HG02938 (cell line): ENCODE measurements around the gene DMBX1.

ENCODE experiments used
- ATAC-seq: cut with Tn5 transposase; IDR thresholded peaks from one replicate; pipeline ENCODE4 v1.9.1; 2021; ENCODE audit warnings: mild to moderate bottlenecking, moderate library complexity; ENCODE audit not compliant: unreplicated experiment

Gene DMBX1

DNA sequence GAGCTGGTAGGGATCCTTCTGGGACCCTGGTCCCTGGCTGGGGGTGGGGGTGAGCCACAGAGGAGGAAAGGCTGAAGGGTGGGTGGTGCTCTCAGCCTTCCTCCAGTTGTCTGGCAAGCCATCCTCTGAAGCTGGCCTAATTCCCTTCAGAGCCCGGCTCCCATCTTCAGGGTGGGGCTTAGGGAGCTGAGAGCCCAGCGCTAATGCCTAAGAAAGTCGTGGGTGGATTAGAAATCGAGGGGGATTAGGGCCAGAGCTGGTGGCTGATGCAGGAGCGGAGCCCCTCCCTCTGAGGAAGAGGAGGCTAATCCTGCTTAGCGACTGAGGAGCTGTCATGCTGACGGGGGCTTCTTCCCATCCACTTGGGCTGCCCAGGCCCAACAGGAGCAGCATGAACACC is 30.8 kb upstream of the DMBX1 start:
- no peak for ATAC-seq

DNA sequence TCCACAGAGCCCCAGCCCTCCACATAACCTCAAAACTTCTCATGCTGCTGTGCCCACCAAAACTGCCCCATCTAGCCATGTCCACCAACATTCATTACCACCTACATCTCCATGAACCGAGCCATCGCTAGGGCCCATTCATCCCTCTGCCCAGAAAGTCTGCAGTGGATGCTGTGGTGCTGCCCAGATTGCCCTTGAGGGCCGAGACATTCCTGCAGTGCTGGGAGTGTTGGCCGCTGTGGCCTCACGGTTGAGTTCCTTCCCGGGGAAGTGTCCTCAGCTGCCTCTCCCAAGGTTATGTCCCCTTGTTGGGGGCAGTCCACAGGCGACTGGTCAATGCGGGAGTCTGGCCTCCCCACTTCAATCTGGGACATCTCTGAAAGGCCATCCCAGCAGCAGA is 30.3 kb upstream of the DMBX1 start:
- ATAC-seq = no peak

DNA sequence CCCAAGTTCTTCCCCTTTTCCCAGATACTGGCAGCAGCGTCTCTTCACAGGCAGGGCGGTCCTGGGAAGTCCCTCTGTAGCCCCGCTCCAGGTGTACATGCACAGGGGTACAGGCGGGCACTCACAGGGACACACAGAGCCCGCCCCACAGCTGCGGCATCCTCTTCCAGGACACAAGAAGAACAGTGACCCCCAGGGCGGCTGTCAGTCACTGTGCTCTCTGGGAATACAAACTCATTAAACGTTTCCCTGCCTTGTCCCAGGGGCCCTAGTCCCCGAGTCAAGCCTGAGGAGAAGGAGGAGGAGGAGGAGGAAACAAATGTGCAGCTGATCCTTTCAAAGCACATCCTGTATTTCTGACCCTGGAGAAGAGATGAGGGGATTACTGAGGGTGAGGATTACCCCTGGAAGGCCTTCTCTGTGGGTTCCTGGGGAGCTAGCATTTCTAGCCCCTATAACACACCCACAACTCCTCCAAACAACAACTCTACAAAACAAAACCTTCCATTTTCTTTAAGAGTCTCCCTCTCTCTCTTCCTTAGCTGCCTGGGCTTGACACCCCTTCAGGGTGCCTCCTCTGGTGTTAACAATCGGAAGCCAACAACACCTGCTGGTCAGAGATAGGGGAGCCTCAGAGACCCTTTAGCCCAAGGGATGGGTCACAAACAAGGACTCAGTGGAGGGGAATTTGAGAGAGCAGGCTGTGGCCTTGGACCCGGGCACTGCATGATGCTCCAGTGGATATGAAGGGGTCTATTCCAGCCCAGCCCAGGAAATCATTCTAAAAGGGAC is 28.4 kb upstream of the DMBX1 start:
- ATAC-seq = no peak

DNA sequence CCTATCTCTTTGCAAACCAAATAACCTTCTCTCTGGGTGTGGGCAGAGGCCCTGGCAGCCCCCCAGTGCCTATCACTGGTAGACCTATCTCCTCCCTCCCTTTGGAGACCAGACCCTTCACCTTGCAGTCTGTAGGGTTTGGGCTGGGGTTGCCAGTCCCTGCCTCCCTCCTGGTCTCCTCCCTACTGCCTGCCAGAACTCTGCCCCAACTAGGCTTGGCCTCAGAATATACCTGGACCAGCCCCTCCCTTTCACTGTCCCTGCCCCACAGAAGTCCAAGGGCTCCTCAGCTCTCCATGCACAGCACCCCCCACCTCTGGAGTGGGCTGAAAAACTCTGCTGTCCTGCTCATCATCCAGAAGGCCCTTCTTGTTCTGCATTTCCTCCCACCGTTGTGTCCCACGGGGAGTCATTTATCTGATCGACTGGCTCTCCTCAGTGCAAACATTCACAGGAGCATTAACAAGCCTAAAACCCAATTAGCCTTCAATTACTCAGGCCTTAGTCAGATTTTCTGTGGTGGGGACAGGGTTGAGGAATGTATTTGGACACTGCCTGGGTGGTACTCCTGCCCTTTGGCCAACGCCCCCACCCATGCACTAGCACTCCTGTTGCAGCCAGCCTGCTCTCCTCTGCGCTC is 27.7 kb upstream of the DMBX1 start:
- ATAC-seq = no peak

DNA sequence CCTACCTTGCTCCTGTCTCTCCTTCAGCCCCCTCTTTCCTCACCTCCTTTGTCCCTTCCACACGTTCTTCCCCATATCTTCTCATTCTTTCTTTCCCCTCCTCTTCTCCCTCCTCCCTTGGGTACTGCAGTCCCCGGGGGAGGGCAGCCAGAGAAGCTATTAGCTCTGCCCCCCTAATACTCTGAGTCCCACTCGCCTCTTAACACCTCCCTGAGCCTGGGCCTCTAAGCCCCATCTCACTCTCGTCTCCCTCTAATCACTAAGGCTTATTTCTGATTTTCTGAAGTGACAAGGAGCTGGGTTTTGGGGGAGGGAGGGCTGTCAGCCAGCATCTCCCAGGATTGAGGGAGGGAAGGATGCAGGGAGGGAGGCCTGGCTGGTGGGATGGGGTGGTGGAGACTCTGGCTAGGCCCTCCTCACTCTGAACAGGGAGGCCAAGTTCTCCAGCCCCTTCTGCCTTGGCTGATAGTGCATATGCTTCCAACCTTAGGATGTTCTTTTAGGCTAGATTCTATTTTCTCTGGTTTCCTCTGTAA is 25.6 kb upstream of the DMBX1 start:
- ATAC-seq = no peak

DNA sequence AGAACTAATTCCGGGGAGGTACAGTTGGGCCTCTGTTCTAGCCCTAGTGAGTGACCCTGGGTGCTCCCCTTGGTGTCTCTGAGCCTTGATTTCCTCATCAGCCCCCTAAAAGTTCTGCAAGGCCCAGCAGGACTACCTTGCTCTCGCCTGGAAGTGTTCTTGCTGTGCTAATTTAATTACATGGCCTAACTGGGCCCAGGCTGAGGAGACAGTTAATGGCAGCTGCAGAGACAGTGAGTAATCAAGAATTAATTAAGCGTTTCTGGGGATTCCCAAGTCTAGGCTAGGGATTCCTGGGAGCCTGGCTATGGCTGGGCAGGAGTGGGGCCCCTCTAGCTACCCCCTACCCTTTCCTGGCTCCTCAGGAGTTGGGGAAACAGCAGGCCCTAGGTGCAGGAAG is 24.7 kb upstream of the DMBX1 start:
- no peak for ATAC-seq

DNA sequence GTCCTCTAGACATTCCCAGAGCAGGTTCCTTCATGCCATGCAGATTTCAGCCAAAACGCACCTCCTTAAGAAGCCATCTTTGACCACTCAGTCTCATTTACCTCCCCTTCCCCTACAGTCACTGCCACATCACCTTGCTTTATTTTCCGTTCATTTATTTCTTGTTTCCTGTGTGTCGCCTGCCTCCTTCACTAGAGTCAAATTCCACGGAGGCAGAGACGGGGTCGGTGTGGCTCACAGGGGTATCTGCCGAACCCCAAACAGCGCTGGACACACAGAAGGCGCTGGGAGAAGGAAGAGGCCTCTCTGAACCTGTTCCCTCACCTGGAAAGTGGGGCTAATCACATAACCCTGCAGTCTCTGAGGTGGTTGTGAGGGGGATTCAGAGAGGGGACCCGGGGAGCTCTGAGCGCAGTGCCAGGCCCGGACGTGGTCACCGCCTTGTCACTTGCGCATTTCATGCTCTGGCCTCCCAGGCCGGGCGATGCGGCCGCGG is 23.6 kb upstream of the DMBX1 start:
- ATAC-seq = no peak

DNA sequence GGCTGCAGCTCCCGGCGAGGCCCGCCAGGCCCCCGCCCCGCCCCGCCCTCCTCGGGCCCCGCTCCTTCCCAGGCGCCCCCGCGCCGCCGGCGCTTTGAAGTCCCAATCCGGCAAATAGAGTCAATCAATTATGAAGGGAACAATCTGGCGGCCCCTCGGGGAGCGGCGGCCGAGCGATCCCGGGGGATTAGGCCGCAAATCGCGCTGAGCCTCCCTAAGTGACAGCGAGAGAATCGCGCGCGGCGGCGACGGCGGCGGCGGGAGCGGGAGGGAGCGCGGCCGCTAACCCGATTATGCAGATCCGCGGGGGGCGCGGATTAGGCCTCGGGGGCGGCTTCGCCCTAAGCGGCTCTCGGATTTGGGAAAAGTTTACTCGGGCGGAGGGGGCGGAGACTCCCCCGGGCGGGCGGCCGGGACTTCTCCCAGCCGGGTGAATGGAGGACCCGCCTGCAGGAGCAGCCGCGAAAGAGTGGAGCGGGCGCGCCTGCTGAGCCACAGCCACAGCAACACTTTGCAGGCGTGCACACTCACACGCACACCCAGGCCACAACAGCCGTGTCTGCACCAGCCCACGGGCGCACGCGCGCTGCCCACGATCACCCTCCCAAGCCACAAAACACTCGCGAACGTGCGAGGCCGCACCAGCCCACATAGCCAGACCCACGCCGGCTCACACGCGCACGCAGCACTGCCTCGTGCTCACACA is 23.0 kb upstream of the DMBX1 start:
- ATAC-seq = no peak

DNA sequence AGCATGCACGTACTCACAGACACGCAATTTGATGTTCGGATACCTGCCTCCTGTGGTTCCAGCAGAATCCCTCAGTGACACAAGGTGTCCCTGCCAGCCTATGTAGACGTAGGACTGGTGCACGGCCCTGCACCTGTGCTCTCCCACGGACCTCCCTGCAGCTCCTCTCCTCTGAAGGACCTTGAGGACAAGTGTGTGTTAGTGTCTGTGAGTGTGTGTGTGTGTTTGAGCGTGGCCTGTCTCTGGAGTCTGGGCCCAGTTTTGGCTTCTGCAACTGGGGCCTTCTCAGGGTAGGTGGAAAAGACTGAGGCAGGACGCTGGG is 22.5 kb upstream of the DMBX1 start:
- no peak for ATAC-seq

DNA sequence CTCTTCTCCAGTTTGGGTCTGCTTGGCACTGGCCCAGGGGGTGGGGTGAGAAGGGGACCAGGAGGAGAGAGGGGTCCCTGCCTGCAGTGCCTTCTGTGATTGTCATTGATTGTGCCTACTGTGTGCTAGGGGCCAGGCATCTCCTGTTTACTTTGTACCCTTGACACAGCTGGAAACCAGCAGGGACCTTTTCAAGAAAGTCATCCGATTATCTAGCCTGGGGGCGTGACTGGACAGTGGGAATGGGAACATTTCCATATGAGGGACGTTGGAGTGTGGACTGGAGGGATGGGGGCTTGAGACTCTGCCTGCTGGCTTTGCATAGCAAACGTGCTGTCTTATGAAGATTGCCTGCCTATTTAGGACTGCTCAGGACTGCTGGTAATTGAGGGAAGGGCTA is 19.8 kb upstream of the DMBX1 start:
- no peak for ATAC-seq

DNA sequence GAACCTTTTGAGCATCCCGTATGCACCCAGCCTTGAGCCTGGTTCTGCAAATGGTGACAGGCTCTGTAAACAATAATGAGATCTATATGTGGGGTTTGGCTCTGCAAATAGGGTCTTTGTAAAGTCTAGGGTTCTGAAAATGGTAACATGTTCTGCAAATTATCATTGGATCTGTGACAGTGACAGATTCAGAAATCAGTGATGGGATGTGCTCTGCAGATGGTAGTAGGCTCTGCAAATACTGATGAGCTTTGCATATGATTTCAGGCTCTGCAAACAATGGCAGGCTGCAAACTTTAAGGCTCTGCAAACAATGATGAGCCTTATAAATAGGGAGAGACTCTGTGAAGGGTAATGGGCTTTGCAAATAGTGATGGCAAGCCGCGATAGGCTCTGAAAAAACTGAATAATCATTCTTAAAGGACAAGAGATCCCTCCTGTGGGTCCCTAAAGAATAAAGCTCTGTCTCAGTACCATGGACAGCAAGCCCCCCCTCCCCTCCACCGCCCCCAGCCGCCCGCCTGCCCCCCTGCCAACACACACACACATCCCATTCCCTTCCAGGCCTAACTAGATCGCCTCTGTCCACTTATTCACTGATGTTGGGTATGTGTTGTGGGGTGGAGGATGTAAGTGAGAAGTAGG is 17.7 kb upstream of the DMBX1 start:
- ATAC-seq = no peak

DNA sequence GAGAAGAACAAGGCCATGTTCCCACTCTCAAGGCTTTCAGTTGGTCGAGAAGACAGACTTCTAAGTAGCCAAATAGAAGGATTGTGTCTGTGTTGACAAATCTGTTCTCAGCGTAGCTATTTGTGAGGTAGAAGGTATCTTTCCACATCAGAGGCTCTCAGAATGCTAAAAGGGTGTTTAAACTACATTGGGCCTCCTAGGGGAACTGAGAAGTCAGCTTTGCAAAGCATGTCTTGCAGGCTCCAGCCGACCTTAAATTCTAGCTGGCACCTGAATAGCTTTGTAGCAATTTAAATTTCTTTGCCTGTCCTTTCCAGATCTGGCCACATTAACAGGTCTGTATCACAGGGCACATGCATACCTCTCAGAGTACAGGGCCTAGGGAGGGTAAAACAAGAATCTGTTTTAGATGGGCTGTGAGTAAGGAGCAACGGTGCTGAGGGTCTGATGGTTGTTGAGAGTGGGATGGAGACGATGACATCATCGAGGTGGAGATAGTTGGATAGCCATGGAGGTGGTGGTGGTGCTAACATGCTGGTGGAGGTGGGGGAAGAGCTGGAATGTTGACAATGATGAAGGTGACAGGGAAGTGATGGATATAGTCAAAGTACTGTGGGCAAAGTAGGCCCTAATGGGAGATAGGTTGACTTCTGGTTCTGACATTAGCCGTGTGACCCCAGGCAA is 17.0 kb upstream of the DMBX1 start:
- no peak for ATAC-seq

DNA sequence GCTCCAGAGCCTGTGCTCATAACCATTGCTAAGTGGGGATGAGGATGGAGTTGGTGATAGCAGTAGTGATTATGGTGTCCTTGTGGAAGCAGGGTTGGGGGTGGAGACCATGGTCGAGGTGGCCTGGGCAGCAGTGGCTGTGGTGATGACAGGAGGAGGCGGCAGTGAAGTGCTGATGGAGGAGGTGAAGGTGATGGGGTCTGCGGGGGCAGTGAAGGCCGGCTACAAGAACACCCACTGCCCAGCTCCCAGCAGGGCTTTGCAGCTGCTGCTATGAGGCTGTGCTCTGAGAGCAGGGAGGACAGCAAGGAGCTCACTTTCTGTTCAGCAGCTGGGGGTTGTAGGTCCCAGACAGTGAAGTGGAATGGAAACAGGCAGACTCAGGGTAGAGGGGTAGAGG is 15.6 kb upstream of the DMBX1 start:
- ATAC-seq = no peak

DNA sequence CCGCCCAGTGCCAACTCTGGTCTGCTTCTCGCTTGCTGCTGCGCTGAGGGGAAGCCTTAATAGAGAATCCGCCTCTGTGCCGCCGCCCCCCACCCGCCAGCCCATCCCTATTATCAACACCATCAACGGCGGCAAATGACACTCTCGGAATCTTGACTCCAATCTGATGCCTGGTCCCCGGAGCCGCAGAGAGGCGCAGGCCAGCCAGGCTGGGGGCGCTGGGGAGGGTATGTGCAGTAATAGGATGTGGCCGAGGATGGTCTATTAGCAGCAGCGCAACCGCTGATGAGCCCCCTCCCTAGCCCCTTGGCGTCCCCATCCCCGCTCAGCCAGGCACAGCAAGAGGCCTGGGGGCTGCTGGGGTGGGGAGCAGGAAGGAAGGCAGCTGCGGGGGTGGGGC is 15.1 kb upstream of the DMBX1 start:
- ATAC-seq = no peak

DNA sequence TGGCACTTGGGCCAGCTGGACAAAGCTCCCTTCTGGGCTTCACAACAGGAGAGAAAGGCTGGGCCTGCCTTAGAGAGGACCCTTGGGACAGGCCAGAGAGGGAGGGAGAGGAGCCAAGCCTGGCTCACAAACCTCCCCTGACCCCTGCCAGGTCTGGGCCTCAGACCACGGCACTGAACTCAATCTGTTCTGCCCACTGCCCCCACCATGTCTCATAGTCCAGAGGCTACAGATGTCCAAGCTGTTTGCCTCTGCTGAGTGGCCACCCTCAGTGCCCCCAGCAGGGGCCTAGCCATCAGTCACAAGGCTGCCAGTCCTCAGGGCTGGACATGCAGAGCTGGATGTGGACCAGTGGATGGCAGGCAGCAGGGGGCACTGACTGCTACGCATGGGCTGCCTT is 13.0 kb upstream of the DMBX1 start:
- ATAC-seq = no peak

DNA sequence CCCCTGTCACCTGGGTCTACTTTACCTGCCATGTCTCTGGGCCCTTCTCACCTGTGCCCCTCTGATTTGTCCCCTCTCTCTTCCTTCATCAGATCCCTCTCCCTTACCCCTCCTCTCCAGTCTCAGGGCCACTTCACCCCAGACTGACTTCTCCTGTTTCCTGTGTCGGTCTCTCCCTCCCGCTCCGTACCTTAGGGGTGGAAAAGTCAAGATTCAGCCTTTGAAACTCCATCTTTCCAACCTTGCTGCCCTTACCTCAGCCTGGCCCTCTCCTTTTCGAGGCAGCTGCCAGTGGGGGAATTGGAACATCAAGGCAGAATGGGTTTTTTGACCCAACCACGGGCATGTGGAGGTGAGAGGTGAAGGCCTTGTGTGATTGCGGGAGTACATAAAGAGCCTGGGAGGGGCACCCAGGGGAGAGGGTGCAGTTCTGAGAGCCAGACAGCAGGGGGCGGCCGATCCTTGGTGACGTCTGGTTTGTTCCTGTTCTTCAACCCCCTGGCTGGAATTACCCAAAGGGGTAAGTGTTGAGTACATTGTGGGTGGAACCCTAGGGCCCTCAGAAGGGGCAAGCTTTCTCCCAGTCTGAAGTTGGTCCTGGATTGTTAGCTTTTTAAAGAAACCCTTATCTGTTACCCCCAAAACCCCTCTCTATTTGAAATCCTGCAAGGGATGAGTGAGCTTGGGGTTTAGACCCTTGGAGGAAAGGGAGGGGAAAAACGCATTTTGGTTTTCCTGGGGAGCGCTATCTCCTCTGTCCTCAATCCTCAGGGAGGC is 12.3 kb upstream of the DMBX1 start:
- ATAC-seq = no peak

DNA sequence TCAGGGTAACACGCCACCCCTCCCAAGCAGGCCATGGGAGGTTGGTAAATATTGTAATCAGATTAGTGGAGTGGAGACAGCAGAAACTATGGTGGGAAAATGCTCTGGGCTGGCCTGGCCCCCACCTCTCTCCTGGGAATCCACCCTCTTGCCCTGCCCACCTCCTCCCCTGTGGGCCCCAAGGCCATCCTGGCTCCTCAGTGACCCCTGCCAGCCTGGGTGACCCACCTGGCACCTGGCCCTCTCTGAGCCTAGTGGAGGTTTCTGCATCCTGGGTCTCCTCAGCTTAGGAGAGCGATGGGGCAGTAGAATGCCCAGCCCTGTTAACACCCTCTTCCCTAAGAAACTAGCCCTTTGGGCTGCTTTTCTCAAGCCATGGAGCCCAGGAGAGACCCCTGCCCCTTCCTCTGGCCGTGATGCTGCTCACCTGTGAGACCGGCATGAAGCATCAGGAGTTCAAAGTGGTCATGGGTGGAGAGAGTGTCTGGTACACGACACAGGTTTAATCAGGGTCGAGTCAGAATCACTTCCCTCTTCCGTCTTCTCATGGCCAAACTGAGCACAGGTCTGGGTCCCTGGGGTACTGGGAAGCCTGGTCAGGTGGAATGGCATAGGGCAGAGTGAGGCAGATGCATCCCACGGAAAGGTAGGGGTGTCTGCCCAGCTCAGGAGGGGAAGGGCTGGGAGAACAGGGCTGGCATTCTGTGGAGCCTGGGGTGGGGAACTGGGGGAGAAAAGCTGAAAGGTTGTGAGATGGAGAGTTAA is 10.7 kb upstream of the DMBX1 start:
- no peak for ATAC-seq

DNA sequence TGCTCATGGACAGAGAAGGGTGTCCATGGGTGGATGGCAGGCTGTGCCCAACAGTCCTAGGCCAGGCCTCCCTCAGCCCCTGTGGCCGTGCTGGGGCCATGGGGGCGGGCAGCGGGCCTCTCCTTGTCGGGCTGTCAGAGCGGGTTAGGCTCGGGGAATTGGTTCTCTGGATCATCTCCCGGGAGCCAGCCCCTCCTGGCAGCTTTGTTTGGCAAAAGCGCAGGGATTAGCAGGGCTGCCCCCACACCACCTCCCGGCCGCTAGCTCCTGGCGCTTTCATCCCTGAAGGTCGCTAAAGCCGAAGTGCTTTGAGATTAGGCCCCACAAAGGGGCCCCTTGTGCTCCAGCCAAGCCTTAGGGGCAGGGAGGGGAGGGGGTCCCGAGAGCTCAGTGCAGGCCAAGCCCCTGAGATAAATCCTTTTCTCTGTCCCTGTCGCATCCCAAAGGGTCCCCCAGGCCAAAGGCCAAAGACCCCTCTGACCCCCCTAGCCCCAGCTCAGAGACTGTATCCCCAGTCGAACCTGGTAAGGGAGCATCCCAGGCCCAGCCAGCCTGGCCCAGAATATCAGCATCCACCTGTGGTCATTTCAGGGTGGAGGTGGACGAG is 9.8 kb upstream of the DMBX1 start:
- no peak for ATAC-seq
